NCI-H2196 treated with DMSO at 0.1 percent for 48 hours (cell line): Measurements from ENCODE around the gene TAS2R30.

Source experiments
- DNase-seq: peaks from one replicate; lab custom pipeline; 2025; ENCODE audit not compliant: unreplicated experiment; lab: John Stamatoyannopoulos, UW

TAS2R30 gene

DNA sequence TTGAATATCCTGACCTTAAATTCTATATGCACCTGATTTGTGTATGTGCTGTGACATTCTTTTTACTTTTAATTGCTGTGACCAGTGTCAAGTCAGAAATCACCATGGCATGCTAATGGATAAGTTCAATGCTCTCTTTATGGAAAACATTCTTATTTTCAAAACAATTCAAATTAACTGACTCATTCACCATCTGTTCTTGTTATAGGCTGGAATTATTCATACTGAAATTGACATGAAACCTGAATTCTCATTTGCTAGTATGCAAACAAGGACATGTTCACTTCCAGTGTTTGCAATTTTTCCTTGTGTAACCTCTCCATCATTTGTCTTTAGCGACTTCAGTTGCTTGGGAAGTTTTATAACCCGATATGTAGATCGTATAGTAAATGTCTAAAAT, at the start of gene TAS2R30:
Gene TAS2R30, minus strand, starts transcription at position 340 of the 400 bp plus-strand sequence. CDS start 400 bp downstream, outside the sequence.
- DNase-seq: no peak

- DNase-seq: no peak
Measured at GRCh38 chr12:11183011-11183410, 48.6 kb upstream of the TAS2R30 start.

DNA sequence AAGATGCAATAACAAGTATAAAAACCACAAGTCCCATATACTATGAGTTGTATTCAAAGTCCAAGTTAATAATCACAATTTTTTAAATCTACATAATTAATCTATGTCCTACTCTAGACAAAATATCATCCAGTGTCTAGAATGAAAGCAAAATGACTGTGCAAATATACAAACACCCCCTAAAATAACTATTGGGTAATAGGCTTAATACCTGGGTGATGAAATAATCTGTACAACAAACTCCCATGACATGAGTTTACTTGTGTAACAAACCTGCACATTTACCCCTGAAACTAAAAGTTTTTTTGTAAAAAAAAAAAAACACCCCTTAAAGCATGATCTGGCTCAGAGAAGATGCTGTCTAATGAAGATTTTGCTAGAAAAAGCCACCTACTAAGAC, 48.1 kb upstream of the TAS2R30 start:
- DNase-seq: no peak

DNA sequence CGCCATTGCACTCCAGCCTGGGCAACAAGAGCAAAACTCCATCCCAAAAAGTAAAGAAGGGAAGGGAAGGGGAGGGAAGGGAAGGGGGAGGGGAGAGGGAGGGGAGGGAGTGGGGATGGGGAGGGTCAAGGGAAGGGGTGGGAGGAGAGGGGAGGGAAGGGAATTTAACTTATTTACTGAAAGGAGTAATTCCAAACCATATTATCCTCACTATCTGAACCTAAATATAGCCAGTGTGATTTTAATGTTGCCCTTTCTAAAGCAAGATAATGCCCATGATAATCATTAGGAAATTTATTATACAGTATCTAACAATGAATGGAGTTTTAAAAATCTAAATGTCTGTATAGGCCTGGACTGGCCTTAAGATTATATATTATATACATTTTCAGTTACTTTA, 43.8 kb upstream of the TAS2R30 start:
- DNase-seq: no peak

- DNase-seq: no peak
Measured at GRCh38 chr12:11174022-11174421, 39.6 kb upstream of the TAS2R30 start.

GRCh38 chr12:11171969-11172675, 37.7 kb upstream of the TAS2R30 start:
- DNase-seq: no peak

DNA sequence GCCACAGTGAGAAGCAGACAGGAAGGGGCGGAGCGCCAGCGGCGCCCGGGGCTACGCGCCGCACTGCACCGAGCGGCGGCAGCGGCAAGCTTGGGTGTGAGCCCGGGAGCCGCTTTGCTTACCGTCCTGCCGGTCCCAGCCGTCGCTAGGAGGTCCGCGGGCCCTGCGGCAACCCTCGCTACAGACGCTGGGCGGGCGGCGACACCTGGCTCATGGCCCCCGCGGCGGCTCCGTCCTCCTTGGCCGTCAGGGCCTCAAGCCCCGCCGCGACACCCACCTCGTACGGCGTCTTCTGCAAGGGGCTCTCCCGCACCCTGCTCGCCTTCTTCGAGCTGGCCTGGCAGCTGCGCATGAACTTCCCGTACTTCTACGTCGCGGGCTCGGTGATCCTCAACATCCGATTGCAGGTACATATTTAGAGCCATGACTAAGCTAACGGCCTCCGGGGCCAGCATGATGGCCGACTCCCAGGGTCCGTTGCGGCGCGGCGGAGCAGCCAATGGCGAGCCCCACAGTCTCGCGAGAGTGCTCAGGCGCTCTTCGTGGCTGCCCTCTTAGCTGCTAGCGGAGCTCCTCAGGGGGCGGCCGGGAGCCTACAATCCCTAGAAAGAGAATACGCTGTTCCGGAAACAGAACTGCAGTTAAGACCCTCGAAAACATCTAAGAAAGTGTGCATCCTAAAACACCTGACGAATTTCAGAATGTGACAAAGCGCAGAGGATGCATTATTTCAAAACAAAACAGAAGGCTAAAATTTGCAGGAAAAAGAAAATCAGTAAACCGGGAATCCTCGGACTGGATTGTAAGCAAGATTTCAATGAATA, 36.9 kb upstream of the TAS2R30 start, which contains the start of gene SMIM10L1:
Gene SMIM10L1, plus strand, starts transcription at position 50 of the 824 bp plus-strand sequence. Its CDS starts 163 bp downstream, at position 213.
- DNase-seq: peak; percentile 52

DNA sequence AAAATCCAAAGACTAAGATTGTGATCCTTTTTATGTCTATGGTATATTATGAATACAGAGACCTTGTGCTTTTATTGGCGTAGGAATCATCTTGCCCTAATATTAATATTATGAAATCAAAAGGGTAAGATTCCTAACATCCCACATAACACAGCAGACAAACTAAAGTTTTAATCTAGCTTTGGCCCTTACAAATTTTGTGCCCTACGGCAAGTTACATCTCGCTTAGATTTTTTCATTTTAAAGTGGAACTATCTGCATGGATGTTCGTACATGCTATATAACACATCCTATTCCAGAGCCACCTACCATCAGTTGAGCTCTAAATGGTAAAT, 36.3 kb upstream of the TAS2R30 start:
- DNase-seq: no peak

GRCh38 chr12:11166300-11166699, 31.9 kb upstream of the TAS2R30 start:
- DNase-seq: no peak

DNA sequence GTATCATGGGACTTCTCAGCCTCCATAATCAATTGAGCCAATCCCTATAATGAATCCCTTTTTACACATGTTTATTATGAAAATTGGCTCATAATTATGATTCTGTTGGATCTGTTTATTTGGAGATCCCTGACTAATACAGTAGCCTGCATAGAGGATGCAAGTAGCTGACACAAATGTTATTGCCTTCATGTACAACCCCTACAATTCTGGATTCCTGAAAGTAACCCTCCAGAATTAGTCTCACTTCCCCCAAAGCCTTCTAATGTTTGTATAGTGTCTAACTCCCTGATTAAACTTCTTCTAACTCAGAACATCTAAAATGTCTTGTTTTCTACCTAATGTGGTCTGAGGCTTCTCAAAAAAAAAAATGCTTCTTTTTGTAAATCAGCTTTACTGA, 29.9 kb upstream of the TAS2R30 start:
- DNase-seq: no peak

DNA sequence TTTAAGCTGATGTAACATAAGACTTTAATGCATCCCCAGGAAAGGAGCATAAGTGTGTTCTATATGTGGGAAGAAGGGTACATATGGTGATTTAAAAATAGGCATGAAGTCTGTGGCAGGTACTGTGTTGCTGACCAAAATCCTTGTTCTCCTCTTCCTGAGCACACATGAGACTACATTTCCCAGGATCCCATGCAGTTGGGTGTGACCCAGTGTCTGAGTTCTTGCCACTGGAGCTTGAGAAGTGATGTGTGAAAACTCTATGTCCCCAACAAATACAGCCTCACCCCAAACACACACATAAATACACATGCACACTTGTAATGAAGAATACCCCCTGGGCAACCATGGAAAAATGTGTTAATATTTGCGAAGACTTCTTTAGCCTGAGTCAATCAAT, 28.1 kb upstream of the TAS2R30 start:
- no peak for DNase-seq

DNA sequence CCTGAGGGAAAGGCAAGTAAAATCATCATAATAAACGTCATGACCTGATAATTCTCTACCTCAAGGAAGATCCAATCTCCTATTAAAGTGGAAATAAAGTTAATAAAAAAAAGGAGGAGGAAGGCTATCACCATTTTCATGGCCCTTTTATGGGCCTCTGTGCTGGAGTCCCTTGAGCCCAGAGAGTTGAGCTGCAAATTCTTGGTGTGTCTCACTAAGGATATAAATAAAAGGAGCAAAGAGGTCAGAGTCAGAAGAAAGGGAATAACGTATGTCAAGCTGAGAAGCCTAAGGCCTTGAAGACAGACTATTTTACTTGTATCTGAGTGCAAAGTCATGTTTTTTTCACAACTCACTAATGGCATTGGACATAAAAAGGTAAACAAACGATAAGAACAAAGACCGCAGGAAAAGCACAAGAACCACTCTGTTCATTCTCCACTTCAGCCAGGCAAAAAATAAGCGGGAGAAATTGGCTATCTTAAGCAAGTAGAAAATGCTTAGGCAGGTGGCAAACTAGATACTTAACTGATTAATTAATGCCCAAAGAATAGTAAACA, 24.5 kb upstream of the TAS2R30 start:
- no peak for DNase-seq

DNA sequence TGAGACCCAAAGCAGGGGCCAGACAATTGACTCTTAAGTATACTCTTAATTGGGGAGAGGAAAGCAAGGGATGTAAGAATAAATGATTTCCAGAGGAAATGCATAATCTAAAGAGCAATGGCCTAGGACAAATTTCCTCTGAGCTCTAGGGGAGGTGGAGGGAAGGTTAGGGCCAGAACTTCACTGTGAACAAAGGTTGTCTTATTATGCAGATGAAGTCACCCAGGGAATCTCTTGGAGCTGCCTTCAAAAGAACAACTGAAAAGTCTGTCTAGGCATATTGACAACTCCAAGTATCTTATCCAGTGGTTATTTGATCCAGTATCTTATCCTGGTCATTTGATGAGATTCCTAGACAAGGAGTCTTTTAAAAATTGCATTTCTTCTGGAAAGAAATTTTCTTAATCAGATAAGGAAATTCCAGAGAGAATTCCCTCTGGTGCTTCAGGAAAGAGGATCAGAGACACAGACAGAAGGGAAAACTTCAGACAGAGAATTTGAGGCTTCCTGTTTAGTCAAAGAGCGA, 20.0 kb upstream of the TAS2R30 start:
- DNase-seq: no peak

GRCh38 chr12:11152725-11153124, 18.3 kb upstream of the TAS2R30 start:
- DNase-seq: no peak

DNA sequence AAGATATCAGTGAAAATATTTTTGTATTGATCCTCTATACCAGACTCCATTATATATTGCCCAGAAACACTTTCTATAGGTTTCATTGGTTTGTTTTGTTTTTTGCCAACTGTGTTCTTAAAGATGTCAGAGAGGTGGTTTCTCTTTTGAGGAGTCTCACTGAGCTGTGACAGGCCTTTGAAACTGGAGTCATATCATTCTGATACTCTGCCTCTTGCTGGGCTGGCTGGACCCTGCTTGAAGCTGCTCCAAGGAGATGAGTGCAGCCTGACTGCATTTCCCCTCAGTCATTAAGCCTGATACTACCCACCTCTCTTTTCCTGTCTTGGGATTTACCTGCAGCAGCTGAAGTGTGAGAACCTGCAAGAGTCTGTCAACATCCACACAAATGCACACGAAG, 16.4 kb upstream of the TAS2R30 start:
- DNase-seq: no peak

- no peak for DNase-seq
Measured at GRCh38 chr12:11147420-11147819, 13.0 kb upstream of the TAS2R30 start.

GRCh38 chr12:11144297-11144696, 9.9 kb upstream of the TAS2R30 start:
- DNase-seq: no peak

DNA sequence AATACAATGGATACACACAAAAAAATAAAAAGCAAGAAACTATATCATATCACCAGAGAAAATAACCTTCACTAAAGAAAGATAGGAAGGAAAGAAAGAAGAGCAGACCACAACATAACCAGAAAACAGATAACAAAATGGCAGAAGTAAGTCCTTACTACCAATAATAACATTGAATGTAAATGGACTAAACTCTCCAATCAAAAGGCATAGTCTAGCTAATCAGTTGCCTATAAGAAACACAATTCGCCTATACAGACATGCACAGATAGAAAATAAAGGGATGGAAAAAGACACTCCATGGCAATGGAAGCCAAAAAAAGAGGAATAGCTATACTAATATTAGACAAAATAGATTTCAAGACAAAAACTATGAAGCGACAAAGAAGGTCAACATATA, 8.9 kb upstream of the TAS2R30 start:
- DNase-seq: no peak

- no peak for DNase-seq
Measured at GRCh38 chr12:11136075-11136474, 1.6 kb upstream of the TAS2R30 start.

DNA sequence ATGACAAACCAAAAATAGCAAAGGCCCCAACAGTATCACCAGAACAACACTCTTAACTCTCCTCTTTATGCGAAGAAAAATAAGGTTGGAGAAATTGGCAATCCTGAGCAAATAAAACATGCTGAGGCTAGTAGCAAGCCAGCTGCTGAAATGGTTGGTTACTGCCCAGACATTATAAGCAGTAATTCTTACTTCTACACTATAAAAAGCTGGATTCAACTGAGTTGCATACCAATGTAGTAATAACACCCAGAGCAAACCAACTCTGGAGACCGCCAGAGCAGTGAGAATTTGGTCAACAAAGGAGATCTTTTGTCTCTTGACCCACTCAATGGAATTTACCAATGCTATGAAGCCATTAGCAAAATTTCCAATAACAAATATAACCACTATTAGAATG, 628 bp downstream of the TAS2R30 start:
- no peak for DNase-seq

DNA sequence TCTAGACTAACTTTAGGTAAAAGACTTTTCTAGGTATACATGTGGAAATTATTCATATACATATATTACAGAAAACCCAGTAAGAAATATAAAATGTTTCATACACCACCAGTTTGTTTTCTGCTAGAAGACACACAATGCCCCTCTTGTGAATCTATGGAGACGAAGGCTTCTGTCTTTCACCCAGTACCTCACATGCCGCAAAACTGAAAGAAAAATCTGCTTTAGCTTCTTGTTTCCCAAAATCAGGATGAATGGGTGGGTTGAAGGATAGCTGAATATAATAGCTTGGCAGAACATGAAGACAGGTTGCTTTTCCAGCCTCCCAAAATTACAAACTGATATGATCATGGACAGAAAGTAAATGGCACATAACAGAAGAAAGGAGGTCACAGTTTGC, 1.3 kb downstream of the TAS2R30 start:
- no peak for DNase-seq

GRCh38 chr12:11130999-11131398, 3.4 kb downstream of the TAS2R30 start:
- DNase-seq: no peak
